Gastroesophageal sphincter (tissue), 4 donors: ENCODE measurements around the gene TMEM242. TPM values are rescaled to one million over a fixed set of nuclear protein-coding genes. Genes with fewer than 3 reads are reported as not detected.

Experiments used
- ATAC-seq: fragments of 150-250 bp; one replicate; pipeline ENCODE4 v1.9.1; 2016; ENCODE audit warnings: mild to moderate bottlenecking, moderate library complexity
- H3K27ac ChIP-seq, 4 donors: fragments of 200-600 bp; sonication (generic) in 3 of 4; 1 replicate in 3 of 4; 2 replicates in 1 of 4; pipeline ENCODE4 v1.5.1; 2016 to 2019
- H3K27me3 ChIP-seq: fragments of 200-600 bp; sonication (generic); one replicate; pipeline ENCODE4 v1.5.1; 2019
- H3K36me3 ChIP-seq, 2 donors: fragments of 200-600 bp; sonication (generic); one replicate each; pipeline ENCODE4 v1.5.1; 2019; ENCODE audit warnings: control low read depth in 1 of 2
- H3K4me1 ChIP-seq, 3 donors: fragments of 200-600 bp; sonication (generic); 1 replicate in 2 of 3; 2 replicates in 1 of 3; pipeline ENCODE4 v1.5.1; 2016 to 2019; ENCODE audit warnings: control low read depth in 2 of 3
- H3K4me3 ChIP-seq, 2 donors: fragments of 200-600 bp; sonication (generic); one replicate each; pipeline ENCODE4 v1.5.1; 2019; ENCODE audit warnings: mild to moderate bottlenecking in 1 of 2, moderate library complexity in 1 of 2
- H3K9me3 ChIP-seq, 3 donors: fragments of 200-600 bp; sonication (generic); one replicate each; pipeline ENCODE4 v1.5.1; 2017 to 2019; ENCODE audit warnings: control low read depth in 2 of 3
- CTCF ChIP-seq, 4 experiments: fragments of 200-600 bp in 2 of 4; fragments of 450-650 bp in 2 of 4; sonication (generic) in 1 of 4; IDR thresholded peaks; one replicate each; pipeline ENCODE4 v1.5.1; 2017 to 2019; ENCODE audit warnings: antibody characterized with exemption in 4 of 4, mild to moderate bottlenecking in 2 of 4, moderate library complexity in 2 of 4
- EP300 ChIP-seq: sonication (generic); formaldehyde crosslinking; IDR thresholded peaks from one replicate; pipeline ENCODE4 v1.6.1; 2017; ENCODE audit warnings: antibody characterized with exemption, mild to moderate bottlenecking
- POLR2A ChIP-seq, 2 donors: fragments of 450-650 bp; IDR thresholded peaks; one replicate each; pipeline ENCODE4 v1.6.1; 2017; ENCODE audit warnings: antibody characterized with exemption in 2 of 2, mild to moderate bottlenecking in 2 of 2, moderate library complexity in 1 of 2
- POLR2AphosphoS5 ChIP-seq: sonication (generic); formaldehyde crosslinking; IDR thresholded peaks from one replicate; pipeline ENCODE4 v1.6.1; 2017; ENCODE audit warnings: antibody characterized with exemption
- WGBS, 2 donors: methylation state at CpG; one replicate each; pipeline ENCODE4 v1.1.5; 2018; ENCODE audit warnings: low coverage in 1 of 2; 5-methylcytosine and 5-hydroxymethylcytosine counted together
- total RNA-seq, 4 donors: library from RNA; depleted of rRNA; stranded (reverse); fragments of >200 nt; gene quantifications; one replicate each; pipeline ENCODE4 v1.1.0, GENCODE V29; 2016

Gene TMEM242
- total RNA-seq, 4 donors from 2014 or later: 6.6 to 8.4 (median 7.6) TPM

- 90 to 95% methylated on average over 2 to 4 of the region's 6 CpGs for WGBS, 2 donors
- H3K36me3 ChIP-seq: peaks cover 0 to 40% of the 10 kb centered on the region in 2 donors
- H3K4me3 ChIP-seq: no peak overlapping the region
- no peaks in the 10 kb centered on the region for H3K27me3 ChIP-seq
- TF ChIP-seq POLR2AphosphoS5: no peak
- TF ChIP-seq POLR2A (IDR thresholded peaks at IDR 0.05): no peak
- TF ChIP-seq CTCF (IDR thresholded peaks at IDR 0.05): no peak
- TF ChIP-seq EP300: no peak
- ATAC-seq: no peak
- no peaks in the 10 kb centered on the region for H3K4me1 ChIP-seq
- no peaks in the 10 kb centered on the region for H3K9me3 ChIP-seq
- H3K27ac ChIP-seq: no peak overlapping the region
Measured at GRCh38 chr6:157293780-157294179, 29.5 kb downstream of the TMEM242 start.

DNA sequence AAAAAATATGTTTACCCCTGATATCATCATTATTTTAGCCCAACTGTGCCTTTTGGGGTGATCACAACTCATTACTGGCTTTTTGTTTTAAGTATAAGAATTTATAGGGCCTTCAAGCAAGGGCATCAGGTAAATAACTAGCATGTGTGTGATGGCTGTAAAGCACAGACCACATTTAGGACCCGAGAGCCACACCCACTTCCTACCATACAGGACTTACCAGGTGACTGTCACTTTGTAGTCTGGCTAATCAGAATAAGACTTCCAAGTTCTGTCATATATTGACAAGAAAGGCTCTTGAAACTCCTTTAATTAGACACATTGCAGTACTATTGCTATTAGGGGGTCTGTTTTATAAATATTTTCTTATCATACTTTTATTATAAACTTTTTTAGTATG, 31.1 kb downstream of the TMEM242 start:
- no peak overlapping the region for H3K27ac ChIP-seq
- no peaks in the 10 kb centered on the region for H3K27me3 ChIP-seq
- no peaks in the 10 kb centered on the region for H3K9me3 ChIP-seq
- H3K4me3 ChIP-seq: no peak overlapping the region
- TF ChIP-seq CTCF (IDR thresholded peaks at IDR 0.05): no peak
- no peak for TF ChIP-seq POLR2AphosphoS5
- TF ChIP-seq POLR2A (IDR thresholded peaks at IDR 0.05): no peak
- no peak for TF ChIP-seq EP300
- H3K36me3 ChIP-seq: peaks cover 0 to 50% of the 10 kb centered on the region in 2 donors
- no peak for ATAC-seq
- 71 to 100% methylated on average over 1 of the region's 1 CpG for WGBS, 2 donors
- H3K4me1 ChIP-seq: no peaks in the 10 kb centered on the region

DNA sequence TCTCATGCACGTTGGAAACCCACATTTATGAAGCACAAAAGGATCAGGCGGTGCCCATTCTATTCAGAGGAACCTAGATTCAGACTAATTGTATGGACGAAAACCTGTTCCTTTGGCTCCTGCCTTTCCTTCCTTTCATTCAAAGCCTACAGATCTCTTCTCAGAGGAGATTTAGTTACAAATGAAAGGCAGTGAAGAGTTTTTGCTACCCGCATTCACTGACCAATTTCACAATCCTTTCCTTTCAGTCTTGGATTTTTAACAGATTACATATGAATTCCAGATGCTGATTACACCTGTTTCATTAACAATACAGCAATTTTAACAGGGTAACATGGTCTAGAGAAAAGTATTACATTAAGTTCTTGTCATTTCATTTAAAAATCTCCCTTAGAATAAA, 32.0 kb downstream of the TMEM242 start:
- WGBS, 2 donors: 96% methylated on average over 3 to 4 of the region's 4 CpGs
- H3K4me1 ChIP-seq: no peaks in the 10 kb centered on the region
- no peaks in the 10 kb centered on the region for H3K27me3 ChIP-seq
- no peak for ATAC-seq
- H3K4me3 ChIP-seq: no peak overlapping the region
- H3K27ac ChIP-seq: no peak overlapping the region
- no peak for TF ChIP-seq CTCF (IDR thresholded peaks at IDR 0.05)
- TF ChIP-seq EP300: no peak
- no peak for TF ChIP-seq POLR2A (IDR thresholded peaks at IDR 0.05)
- TF ChIP-seq POLR2AphosphoS5: no peak
- peaks cover 0 to 50% of the 10 kb centered on the region in 2 donors for H3K36me3 ChIP-seq
- H3K9me3 ChIP-seq: no peaks in the 10 kb centered on the region

DNA sequence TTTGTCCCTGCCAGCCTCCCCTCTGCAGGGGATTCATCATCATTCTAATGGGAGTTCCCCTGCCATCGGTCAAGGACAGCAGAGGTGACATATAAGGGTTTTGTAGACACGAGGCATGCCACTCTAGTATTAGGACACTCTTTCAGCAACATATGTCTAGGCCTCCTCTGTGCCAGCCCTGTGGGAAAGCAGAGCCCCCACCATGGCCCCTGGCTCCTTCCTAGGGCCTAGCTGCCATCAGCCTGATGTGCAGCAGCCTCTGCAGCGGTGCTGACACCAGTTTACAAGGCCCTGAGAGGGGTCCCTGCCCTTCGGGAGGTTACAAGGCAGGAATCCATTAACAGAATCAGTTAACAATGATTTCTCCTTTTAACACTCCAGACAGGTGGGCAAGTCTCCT, 32.5 kb downstream of the TMEM242 start:
- no peaks in the 10 kb centered on the region for H3K4me1 ChIP-seq
- H3K27me3 ChIP-seq: no peaks in the 10 kb centered on the region
- TF ChIP-seq EP300: no peak
- no peak overlapping the region for H3K4me3 ChIP-seq
- no peaks in the 10 kb centered on the region for H3K9me3 ChIP-seq
- 88 to 100% methylated on average over 1 of the region's 4 CpGs for WGBS, 2 donors
- no peak for ATAC-seq
- no peak overlapping the region for H3K27ac ChIP-seq
- H3K36me3 ChIP-seq: peaks cover 0 to 50% of the 10 kb centered on the region in 2 donors

- Histone ChIP-seq H3K36me3 (peaks cover 0 to 50% of the 10 kb centered on the region in 2 donors), H3K27ac (no peak overlapping the region), H3K9me3 (no peaks in the 10 kb centered on the region), H3K27me3 (no peaks in the 10 kb centered on the region), H3K4me3 (no peak overlapping the region), H3K4me1 (no peaks in the 10 kb centered on the region)
- TF ChIP-seq CTCF (IDR thresholded peaks at IDR 0.05): no peak
- no peak for TF ChIP-seq EP300
- no peak for TF ChIP-seq POLR2A (IDR thresholded peaks at IDR 0.05)
- no peak for TF ChIP-seq POLR2AphosphoS5
- WGBS, 2 donors: 97 to 98% methylated on average over 9 of the region's 11 CpGs
- ATAC-seq: no peak
Measured at GRCh38 chr6:157289764-157290163, 33.6 kb downstream of the TMEM242 start.
